Kidney (tissue), 14 donors: Measurements from ENCODE around the gene ARMC10. TPM values are rescaled to one million over a fixed set of nuclear protein-coding genes. Genes with fewer than 3 reads are reported as not detected.

Experiments
- DNase-seq, 5 donors: peaks; one replicate each; pipeline ENCODE4 v3.0.0-alpha.2; 2013 to 2020
- FAIRE-seq: peaks from 2 replicates; lab custom pipeline; 2012; peaks lifted over from hg19 to GRCh38; lab: Jason Lieb, UNC
- H3K27ac ChIP-seq, 2 donors: one replicate each; pipeline ENCODE4 v1.7.0; 2013; ENCODE audit warnings: low read depth in 2 of 2, low read length in 2 of 2, inconsistent platforms in 1 of 2
- H3K27me3 ChIP-seq: one replicate; pipeline ENCODE4 v1.7.1; 2013; ENCODE audit warnings: low read length, inconsistent platforms; ENCODE audit not compliant: control insufficient read depth, insufficient read depth
- H3K36me3 ChIP-seq, 3 donors: one replicate each; pipeline versions ENCODE4 v1.7.0 to v1.7.1; 2013; ENCODE audit warnings: low read length in 3 of 3, control low read depth in 1 of 3, inconsistent platforms in 1 of 3; ENCODE audit not compliant: insufficient read depth in 3 of 3, control insufficient read depth in 2 of 3
- H3K4me1 ChIP-seq, 3 donors: one replicate each; pipeline versions ENCODE4 v1.7.0 to v1.7.1; 2013; ENCODE audit warnings: low read length in 3 of 3, inconsistent platforms in 1 of 3, low read depth in 1 of 3; ENCODE audit not compliant: control insufficient read depth in 2 of 3, insufficient read depth in 2 of 3
- H3K4me3 ChIP-seq, 3 donors: one replicate each; pipeline versions ENCODE4 v1.7.0 to v1.8.1; 2013; ENCODE audit warnings: low read length in 3 of 3, control low read depth in 1 of 3, inconsistent platforms in 1 of 3
- H3K9ac ChIP-seq, 3 donors: one replicate each; pipeline versions ENCODE4 v1.7.0 to v1.7.1; 2013; ENCODE audit warnings: low read length in 3 of 3, control low read depth in 1 of 3, inconsistent platforms in 1 of 3
- H3K9me3 ChIP-seq, 3 donors: one replicate each; pipeline versions ENCODE4 v1.7.0 to v1.7.1; 2013; ENCODE audit warnings: low read length in 3 of 3, control low read depth in 1 of 3, inconsistent platforms in 1 of 3; ENCODE audit not compliant: control insufficient read depth in 2 of 3, insufficient read depth in 1 of 3
- CTCF ChIP-seq: IDR thresholded peaks from 3 replicates; pipeline ENCODE4 v1.5.1; 2012; ENCODE audit warnings: mild to moderate bottlenecking, moderate library complexity, borderline replicate concordance; ENCODE audit not compliant: insufficient read depth; ENCODE audit errors: extremely low read depth
- intact Hi-C: fragments of 100-400 bp; cut with DNase I; formaldehyde crosslinking; loops from one replicate; pipeline ENCODE4 v1.11.1; 2022
- polyA plus RNA-seq: library from polyadenylated mRNA; stranded (reverse); fragments of 350-450 nt; fragmentation: Illumina TruSeq; extraction: RNeasy Lipid Tissue Mini Kit (QIAGEN cat#74804); gene quantifications from one replicate; pipeline ENCODE4 v1.2.3, GENCODE V29; 2014; ENCODE audit warnings: low read depth, low replicate concordance; ENCODE audit not compliant: insufficient read depth
- total RNA-seq: library from RNA; stranded (reverse); fragmentation: NEBNext Ultra II Directional; extraction: Animal tissue kit (Norgen Biotek cat#: 25700); gene quantifications from one replicate; pipeline ENCODE4 v1.2.1, GENCODE V29; 2021
- donor health status: control.
- donor health status: control.
- donor health status: control.
- donor health status: control.
- donor health status: control.
- donor health status: DM: yes; HTN: yes; CAD: no.
- donor health status: Normal renal cell carcinoma (clear cell type).

The ARMC10 gene
- total and polyA plus RNA-seq, 2 donors from 2014 or later: 31.5 to 40.7 TPM

- H3K27me3 ChIP-seq: no peaks in the 10 kb centered on the region
- no peak overlapping the region for H3K4me3 ChIP-seq
- intact Hi-C loops: no loop called here
- H3K27ac ChIP-seq: no peak overlapping the region
- TF ChIP-seq CTCF: no peak
- H3K9ac ChIP-seq: no peak overlapping the region
- H3K36me3 ChIP-seq: peaks cover 9 to 31% (median 11%) of the 10 kb centered on the region in 3 donors
- DNase-seq (no peak), FAIRE-seq (no peak)
- no peaks in the 10 kb centered on the region for H3K4me1 ChIP-seq
- H3K9me3 ChIP-seq: no peaks in the 10 kb centered on the region
Observed at GRCh38 chr7:103116991-103117390, 42.1 kb downstream of the ARMC10 start.

- Histone ChIP-seq H3K9ac (no peak overlapping the region), H3K27me3 (no peaks in the 10 kb centered on the region), H3K4me3 (no peak overlapping the region), H3K27ac (no peak overlapping the region), H3K9me3 (no peaks in the 10 kb centered on the region), H3K36me3 (peaks cover 11 to 34% (median 12%) of the 10 kb centered on the region in 3 donors), H3K4me1 (no peaks in the 10 kb centered on the region)
- DNase-seq (no peak), FAIRE-seq (no peak)
- intact Hi-C loops: no loop called here
- TF ChIP-seq CTCF: no peak
Observed at GRCh38 chr7:103117465-103117864, 42.5 kb downstream of the ARMC10 start.

- no peak overlapping the region for H3K4me3 ChIP-seq
- no peak overlapping the region for H3K9ac ChIP-seq
- intact Hi-C loops: no loop called here
- H3K9me3 ChIP-seq: no peaks in the 10 kb centered on the region
- H3K36me3 ChIP-seq: peaks cover 8 to 30% (median 12%) of the 10 kb centered on the region in 3 donors
- FAIRE-seq: no peak
- H3K27ac ChIP-seq: no peak overlapping the region
- DNase-seq: no peak
- peaks cover 0 to 2% (median 0%) of the 10 kb centered on the region in 3 donors for H3K4me1 ChIP-seq
- no peak for TF ChIP-seq CTCF
- H3K27me3 ChIP-seq: no peaks in the 10 kb centered on the region
Observed at GRCh38 chr7:103119791-103120291, 44.9 kb downstream of the ARMC10 start.

GRCh38 chr7:103120362-103120761 lies 45.4 kb downstream of the ARMC10 start:
- H3K9me3 ChIP-seq: no peaks in the 10 kb centered on the region
- H3K27me3 ChIP-seq: no peaks in the 10 kb centered on the region
- intact Hi-C loops: no loop called here
- FAIRE-seq (no peak), DNase-seq (no peak)
- peaks cover 0 to 2% (median 0%) of the 10 kb centered on the region in 3 donors for H3K4me1 ChIP-seq
- peaks cover 8 to 30% (median 12%) of the 10 kb centered on the region in 3 donors for H3K36me3 ChIP-seq
- no peak for TF ChIP-seq CTCF
- no peak overlapping the region for H3K4me3 ChIP-seq
- no peak overlapping the region for H3K27ac ChIP-seq
- H3K9ac ChIP-seq: no peak overlapping the region
